H1 (cell line): ENCODE results near the gene KDM8. TPM values are rescaled to one million over a fixed set of nuclear protein-coding genes. Genes with fewer than 3 reads are reported as not detected.

ENCODE experiments used
- CTCF ChIA-PET: fragments of 300-600 bp; sonication (Branson Sonifier 250); formaldehyde crosslinking; loops from one replicate; lab custom pipeline; 2021; ENCODE audit not compliant: partially characterized antibody; lab: Charles Lee
- POLR2A ChIA-PET: fragments of 300-600 bp; sonication (Branson Sonifier 250); formaldehyde crosslinking; loops from one replicate; lab custom pipeline; 2021; ENCODE audit warnings: inconsistent platforms; ENCODE audit not compliant: partially characterized antibody; lab: Charles Lee
- DNase-seq, 2 experiments: peaks; one replicate each; pipeline versions ENCODE4 v3.0.0 to v3.0.0-alpha.2; 2010 to 2022; ENCODE audit warnings: low spot score in 2 of 2, low read depth in 1 of 2, mixed read lengths in 1 of 2
- FAIRE-seq: peaks from 2 replicates; lab custom pipeline; 2011; peaks lifted over from hg19 to GRCh38; lab: Jason Lieb, UNC
- H2AFZ ChIP-seq: 2 replicates; pipeline ENCODE4 v1.8.1; 2012; ENCODE audit warnings: low read length, inconsistent platforms
- H2AK5ac ChIP-seq: 2 replicates; pipeline ENCODE4 v1.6.1; 2013; ENCODE audit warnings: low read depth, low read length
- H2BK120ac ChIP-seq: replicated peaks from 2 replicates; pipeline ENCODE3; 2013; ENCODE audit warnings: low read depth, low read length, inconsistent platforms
- H2BK12ac ChIP-seq: 2 replicates; pipeline ENCODE4 v1.6.1; 2013; ENCODE audit warnings: low read depth, low read length
- H2BK15ac ChIP-seq: 2 replicates; pipeline ENCODE4 v1.6.1; 2013; ENCODE audit warnings: low read length
- H2BK20ac ChIP-seq: 2 replicates; pipeline ENCODE4 v1.6.1; 2013; ENCODE audit warnings: low read length
- H2BK5ac ChIP-seq: 2 replicates; pipeline ENCODE4 v1.6.1; 2013; ENCODE audit warnings: low read depth, low read length
- H3K14ac ChIP-seq: 2 replicates; pipeline ENCODE4 v1.6.1; 2013; ENCODE audit warnings: inconsistent platforms; ENCODE audit not compliant: insufficient read length
- H3K18ac ChIP-seq: 2 replicates; pipeline ENCODE4 v1.6.1; 2013; ENCODE audit warnings: low read length; ENCODE audit errors: extremely low read depth
- H3K23ac ChIP-seq: 2 replicates; pipeline ENCODE4 v1.6.1; 2013; ENCODE audit warnings: inconsistent platforms; ENCODE audit not compliant: insufficient read length
- H3K23me2 ChIP-seq: 2 replicates; pipeline ENCODE4 v1.6.1; 2013; ENCODE audit warnings: low read depth, low read length
- H3K27ac ChIP-seq: 2 replicates; pipeline ENCODE4 v1.6.1; 2011; ENCODE audit warnings: low read depth, low read length, inconsistent platforms
- H3K27me3 ChIP-seq, 4 experiments: replicated peaks in 1 of 4; 1 replicate in 1 of 4; 2 replicates in 3 of 4; pipeline versions ENCODE4 v1.6.1 to v1.8.1; 2011 to 2013; ENCODE audit warnings: low read length in 3 of 4, mild to moderate bottlenecking in 3 of 4, inconsistent platforms in 2 of 4, mixed read lengths in 2 of 4, moderate library complexity in 1 of 4; ENCODE audit not compliant: control insufficient read depth in 3 of 4, insufficient read depth in 3 of 4; ENCODE audit errors: extremely low read depth in 1 of 4
- H3K36me3 ChIP-seq, 4 experiments: 2 replicates each; pipeline versions ENCODE4 v1.6.1 to v1.8.1; 2011 to 2013; ENCODE audit warnings: mild to moderate bottlenecking in 4 of 4, low read length in 3 of 4, moderate library complexity in 2 of 4, control low read depth in 1 of 4, inconsistent platforms in 1 of 4; ENCODE audit not compliant: insufficient read depth in 4 of 4, control insufficient read depth in 2 of 4
- H3K4ac ChIP-seq: replicated peaks from 2 replicates; pipeline ENCODE3; 2013; ENCODE audit warnings: low read length, low read depth, mixed read lengths, inconsistent platforms; ENCODE audit not compliant: insufficient read length
- H3K4me1 ChIP-seq, 4 experiments: replicated peaks in 1 of 4; 1 replicate in 1 of 4; 2 replicates in 3 of 4; pipeline versions ENCODE4 v1.6.1 to v1.8.1; 2011 to 2013; ENCODE audit warnings: low read length in 3 of 4, inconsistent platforms in 2 of 4, mixed read lengths in 1 of 4; ENCODE audit not compliant: insufficient read depth in 4 of 4, control insufficient read depth in 3 of 4
- H3K4me2 ChIP-seq, 2 experiments: 2 replicates each; pipeline versions ENCODE4 v1.6.1 to v1.8.1; 2011 to 2013; ENCODE audit warnings: low read depth in 2 of 2, low read length in 2 of 2, control low read depth in 1 of 2, inconsistent platforms in 1 of 2, mild to moderate bottlenecking in 1 of 2; ENCODE audit not compliant: insufficient read depth in 1 of 2
- H3K4me3 ChIP-seq, 4 experiments: fragments of 200-600, 300-600 bp in 1 of 4; sonication (generic), shearing (Covaris generic), sonication (Bioruptor Twin) in 1 of 4; 2 replicates each; pipeline versions ENCODE4 v1.5.1 to v1.8.1; 2011 to 2016; ENCODE audit warnings: low read length in 4 of 4, low read depth in 3 of 4, control low read depth in 2 of 4, inconsistent platforms in 2 of 4, mild to moderate bottlenecking in 2 of 4, mixed read lengths in 1 of 4, moderate library complexity in 1 of 4; ENCODE audit not compliant: insufficient read depth in 2 of 4; ENCODE audit errors: extremely low read depth in 1 of 4
- H3K56ac ChIP-seq: replicated peaks from 2 replicates; pipeline ENCODE3; 2013; ENCODE audit warnings: low read depth, mild to moderate bottlenecking, mixed read lengths, low read length, inconsistent platforms; ENCODE audit not compliant: insufficient read length
- H3K79me1 ChIP-seq: 2 replicates; pipeline ENCODE4 v1.6.1; 2013; ENCODE audit warnings: low read depth, low read length, control low read depth
- H3K79me2 ChIP-seq, 2 experiments: 2 replicates each; pipeline versions ENCODE4 v1.6.1 to v1.8.1; 2012 to 2013; ENCODE audit warnings: low read length in 2 of 2, mild to moderate bottlenecking in 2 of 2, inconsistent platforms in 1 of 2; ENCODE audit not compliant: insufficient read depth in 2 of 2, control insufficient read depth in 1 of 2
- H3K9ac ChIP-seq, 4 experiments: replicated peaks in 1 of 4; 1 replicate in 1 of 4; 2 replicates in 3 of 4; pipeline versions ENCODE4 v1.6.1 to v1.8.1; 2011 to 2013; ENCODE audit warnings: low read depth in 3 of 4, low read length in 3 of 4, control low read depth in 2 of 4, mild to moderate bottlenecking in 2 of 4, moderate library complexity in 2 of 4, inconsistent platforms in 1 of 4; ENCODE audit errors: extremely low read depth in 1 of 4
- H3K9me3 ChIP-seq, 2 experiments: 2 replicates each; pipeline versions ENCODE4 v1.6.1 to v1.8.1; 2012 to 2013; ENCODE audit warnings: mild to moderate bottlenecking in 2 of 2, moderate library complexity in 2 of 2, control low read depth in 1 of 2, inconsistent platforms in 1 of 2, low read depth in 1 of 2, low read length in 1 of 2, mixed read lengths in 1 of 2; ENCODE audit not compliant: insufficient read depth in 2 of 2
- H4K20me1 ChIP-seq, 2 experiments: replicated peaks in 1 of 2; 2 replicates each; pipeline versions ENCODE3 to v1.8.1; 2011 to 2013; ENCODE audit warnings: inconsistent platforms in 2 of 2, low read length in 2 of 2, mild to moderate bottlenecking in 1 of 2; ENCODE audit not compliant: insufficient read depth in 2 of 2, control insufficient read depth in 1 of 2
- H4K5ac ChIP-seq: 2 replicates; pipeline ENCODE4 v1.6.1; 2013; ENCODE audit warnings: low read length, low read depth, mixed read lengths, inconsistent platforms; ENCODE audit not compliant: insufficient read length
- H4K8ac ChIP-seq: 2 replicates; pipeline ENCODE4 v1.8.0; 2013; ENCODE audit warnings: mild to moderate bottlenecking, moderate library complexity, low read length, inconsistent platforms; ENCODE audit not compliant: insufficient read depth; ENCODE audit errors: extremely low read depth
- H4K91ac ChIP-seq: replicated peaks from 2 replicates; pipeline ENCODE3; 2013; ENCODE audit warnings: low read length, mixed read lengths, inconsistent platforms; ENCODE audit not compliant: insufficient read length
- BCL11A ChIP-seq, 2 experiments: IDR thresholded peaks; one replicate each; pipeline ENCODE4 v1.6.1; 2011; ENCODE audit warnings: low read depth in 2 of 2, low read length in 2 of 2, mild to moderate bottlenecking in 2 of 2
- SP1 ChIP-seq: IDR thresholded peaks from 2 replicates; pipeline ENCODE4 v1.6.1; 2011; ENCODE audit warnings: low read depth, low read length
- WGBS, 2 experiments: shearing (Covaris generic) in 1 of 2; methylation state at CpG; one replicate each; pipeline versions ENCODE4 v1.1.6 to v1.1.7; 2013 to 2015; ENCODE audit warnings: low lambda C conversion rate in 2 of 2, mixed read lengths in 2 of 2, inconsistent platforms in 1 of 2, low coverage in 1 of 2, missing lambda C conversion rate in 1 of 2; ENCODE audit not compliant: insufficient replicate concordance in 2 of 2, insufficient coverage in 1 of 2, insufficient read length in 1 of 2; ENCODE audit errors: extremely low coverage in 1 of 2, missing lambda C conversion rate in 1 of 2; 5-methylcytosine and 5-hydroxymethylcytosine counted together
- polyA plus RNA-seq, 7 experiments: library from polyadenylated mRNA; depleted of rRNA in 3 of 7; stranded (reverse) in 5 of 7; unstranded in 2 of 7; fragments of >200 nt in 5 of 7; fragments of 200-250 nt in 2 of 7; gene quantifications; 1 replicate in 5 of 7; 2 replicates in 1 of 7; 4 replicates in 1 of 7; pipeline versions ENCODE4 v1.2.1 to v1.2.3, GENCODE V29; 2011 to 2013; ENCODE audit warnings: missing spikeins in 2 of 7, mixed read lengths in 2 of 7
- total RNA-seq: library from RNA; stranded (reverse); fragmentation: NEBNext Ultra II Directional; extraction: Animal tissue kit (Norgen Biotek cat#: 25700); gene quantifications from 2 replicates; pipeline ENCODE4 v1.2.1, GENCODE V29; 2021

Gene KDM8
- total and polyA plus RNA-seq, 2 of the 8 experiments (the other 6 are each of a cell fraction or from before 2014, with no cell fraction given) = 10.3 to 12.8 TPM

DNA sequence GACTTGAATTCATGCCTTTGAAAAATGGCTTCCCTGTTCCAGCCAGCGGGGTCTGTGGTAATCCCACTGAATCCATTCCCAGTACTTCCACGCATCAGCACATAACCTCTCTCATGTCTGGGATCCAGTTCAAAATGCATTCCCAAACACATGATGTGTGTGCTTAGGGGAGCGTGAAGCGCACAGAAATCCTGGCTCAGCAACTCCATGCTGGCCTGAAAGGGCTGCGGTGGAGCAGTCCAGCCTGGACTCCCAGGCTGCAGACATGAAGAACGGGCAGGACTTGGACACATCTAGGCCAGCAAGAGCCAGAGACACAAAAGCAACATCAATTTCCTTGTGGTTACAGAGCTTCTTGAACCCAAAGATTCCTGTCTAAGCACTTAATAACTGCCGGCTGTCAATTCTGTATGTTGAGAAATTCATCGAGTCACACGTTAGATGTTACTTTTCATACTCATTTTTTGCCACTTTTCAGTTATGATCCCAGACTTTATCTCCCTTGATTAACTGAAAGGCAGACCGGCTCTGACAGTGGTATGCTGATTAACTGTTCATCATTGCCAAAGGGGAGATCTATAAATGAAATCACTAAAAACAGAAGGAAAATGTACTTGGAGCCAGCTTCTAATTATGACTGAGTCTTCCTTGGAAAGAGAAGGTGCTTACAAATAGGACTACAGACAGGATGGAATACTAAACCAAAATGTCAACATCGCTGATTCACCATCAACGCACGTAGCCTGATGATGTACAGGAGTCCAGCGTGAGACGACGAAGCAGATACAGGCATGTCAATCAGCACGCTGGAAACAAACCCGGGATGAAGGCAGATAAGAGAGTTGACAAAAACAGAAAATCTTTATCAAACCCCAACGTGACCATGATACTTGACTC, 42.2 kb downstream of the KDM8 start:
- no peak overlapping the region for H2AFZ ChIP-seq
- 92% methylated on average over 19 of the region's 19 CpGs; no CpG with 5 or more reads in 1 of the 2 experiments for WGBS, 2 experiments
- POLR2A ChIA-PET = no interaction called here

More for the DNA sequence above, 42.2 kb downstream of the KDM8 start:
- TF ChIP-seq SP1 (no peak), BCL11A (IDR thresholded peaks at IDR 0.05; ENCODE audit: low read depth in 2 of 2, low read length in 2 of 2) (no peak)
- no peaks in the 10 kb centered on the region for H3K9me3 ChIP-seq
- no peak overlapping the region for H2BK15ac ChIP-seq
- no peaks in the 10 kb centered on the region for H3K79me1 ChIP-seq
- H3K18ac ChIP-seq = no peak overlapping the region
- no peak overlapping the region for H3K4me2 ChIP-seq
- FAIRE-seq = no peak
- no peak overlapping the region for H2BK20ac ChIP-seq
- DNase-seq = no peak
- H3K27ac ChIP-seq = no peak overlapping the region
- no peaks in the 10 kb centered on the region for H4K20me1 ChIP-seq
- CTCF ChIA-PET = interaction anchor here (1.4 to 17.4 kb wide), 3 partner anchors 12 to 124 kb away, joined by 3 to 241 read pairs (median 37); no protein-coding TSS in a partner anchor
- H4K8ac ChIP-seq = no peak overlapping the region
- H3K9ac ChIP-seq = no peak overlapping the region
- H3K79me2 ChIP-seq = no peaks in the 10 kb centered on the region
- no peak overlapping the region for H2AK5ac ChIP-seq
- H2BK12ac ChIP-seq = no peak overlapping the region
- peaks cover 0 to 6% (median 3%) of the 10 kb centered on the region in 4 experiments; a peak in 3 of 7 replicates for H3K4me1 ChIP-seq
- no peak overlapping the region for H4K5ac ChIP-seq
- no peaks in the 10 kb centered on the region for H3K23me2 ChIP-seq
- H3K4me3 ChIP-seq = no peak overlapping the region
- H2BK120ac ChIP-seq = no peak overlapping the region
- no peak overlapping the region for H3K14ac ChIP-seq
- no peak overlapping the region for H2BK5ac ChIP-seq
- no peaks in the 10 kb centered on the region for H3K36me3 ChIP-seq
- H4K91ac ChIP-seq = no peak overlapping the region
- H3K27me3 ChIP-seq = no peaks in the 10 kb centered on the region
- H3K4ac ChIP-seq = no peak overlapping the region
- no peak overlapping the region for H3K56ac ChIP-seq
- no peak overlapping the region for H3K23ac ChIP-seq
